Mucosa of descending colon (tissue), 3 donors: Measurements from ENCODE around the gene IQGAP2. TPM values are rescaled to one million over a fixed set of nuclear protein-coding genes. Genes with fewer than 3 reads are reported as not detected.

Source experiments
- ATAC-seq: fragments of 200-7000 bp; cut with Tn5 transposase; one replicate; pipeline ENCODE4 v1.9.1; 2020; ENCODE audit warnings: mild to moderate bottlenecking, moderate library complexity
- DNase-seq, 3 donors: peaks; one replicate each; pipeline ENCODE4 v3.0.0-alpha.2; 2020
- H3K36me3 ChIP-seq: fragments of 200-600 bp; one replicate; pipeline ENCODE4 v1.8.0; 2021; ENCODE audit warnings: low read depth, mild to moderate bottlenecking
- H3K4me1 ChIP-seq: fragments of 200-600 bp; one replicate; pipeline ENCODE4 v1.8.0; 2021; ENCODE audit warnings: low read depth, mild to moderate bottlenecking
- H3K4me3 ChIP-seq: fragments of 200-600 bp; one replicate; pipeline ENCODE4 v1.8.0; 2021; ENCODE audit warnings: mild to moderate bottlenecking
- H3K9me3 ChIP-seq: fragments of 200-600 bp; one replicate; pipeline ENCODE4 v1.8.0; 2021; ENCODE audit warnings: mild to moderate bottlenecking
- intact Hi-C, 2 donors: fragments of 100-400 bp; cut with DNase I in 1 of 2; cut with micrococcal nuclease in 1 of 2; formaldehyde crosslinking; loops; one replicate each; pipeline versions ENCODE4 v1.11.0 to v1.11.1; 2022; cut with DNase I, micrococcal nuclease
- total RNA-seq, 3 donors: library from RNA; stranded (reverse); fragmentation: NEBNext Ultra II Directional in 2 of 3; extraction: Animal tissue kit (Norgen Biotek cat#: 25700) in 2 of 3; gene quantifications; one replicate each; pipeline versions ENCODE4 v1.2.1 to v1.2.4, GENCODE V29; 2021 to 2023
- TF ChIP-seq, protein P1 (sequence below): fragments of 200-600 bp; IDR thresholded peaks from one replicate; pipeline ENCODE4 v1.8.0; 2022; ENCODE audit warnings: antibody characterized with exemption, mild to moderate bottlenecking
- donor health status: DM: no; HTN: no; CAD: no; lungs with moderate emphysema.
- donor health status: DM: no; HTN: no; CAD: no.
- donor health status: DM: no; HTN: yes; CAD: no.

IQGAP2 gene
- total RNA-seq, 3 donors from 2014 or later = 59.7 to 159 (median 84.8) TPM

DNA sequence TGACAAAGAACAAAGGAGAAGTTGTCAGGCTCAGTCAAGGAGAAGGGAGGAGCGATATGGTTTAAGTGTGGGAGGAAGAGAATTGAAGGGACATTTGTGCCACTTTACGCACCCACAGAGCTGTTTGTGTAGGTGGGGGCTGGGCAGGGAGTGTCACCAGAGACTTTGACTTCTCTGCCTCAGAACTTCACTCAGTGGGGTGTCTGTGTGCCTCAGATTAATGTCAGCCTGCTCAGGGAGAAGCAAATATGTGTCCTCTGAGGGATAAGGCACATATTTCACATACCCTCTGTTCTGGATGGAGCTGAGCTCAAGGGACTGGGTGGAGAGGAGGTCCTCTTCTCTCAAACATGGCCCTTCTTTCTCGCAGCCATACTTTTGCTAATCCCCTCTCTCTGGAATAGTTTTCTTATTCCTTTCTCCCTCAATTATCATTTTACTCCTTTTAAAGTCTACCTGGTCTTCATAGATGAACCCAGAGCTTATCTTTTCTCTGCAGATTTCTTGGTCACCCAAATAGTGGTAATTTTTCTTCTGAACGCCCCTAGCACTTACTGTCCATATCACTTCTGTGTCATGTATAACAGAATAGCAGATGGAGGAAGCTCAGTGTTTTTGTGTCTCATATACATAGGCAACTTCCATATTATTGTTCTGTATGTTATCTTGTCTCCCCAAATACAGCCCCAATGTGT is 77.0 kb downstream of the IQGAP2 start:
- DNase-seq (peak; percentile 73 to 91 (median 83)), ATAC-seq (peak; percentile 59)
- Histone ChIP-seq H3K4me3 (no peak overlapping the region), H3K4me1 (peaks cover 67% of the 10 kb centered on the region), H3K36me3 (no peaks in the 10 kb centered on the region), H3K9me3 (no peaks in the 10 kb centered on the region)
- TF ChIP-seq, protein P1, sequence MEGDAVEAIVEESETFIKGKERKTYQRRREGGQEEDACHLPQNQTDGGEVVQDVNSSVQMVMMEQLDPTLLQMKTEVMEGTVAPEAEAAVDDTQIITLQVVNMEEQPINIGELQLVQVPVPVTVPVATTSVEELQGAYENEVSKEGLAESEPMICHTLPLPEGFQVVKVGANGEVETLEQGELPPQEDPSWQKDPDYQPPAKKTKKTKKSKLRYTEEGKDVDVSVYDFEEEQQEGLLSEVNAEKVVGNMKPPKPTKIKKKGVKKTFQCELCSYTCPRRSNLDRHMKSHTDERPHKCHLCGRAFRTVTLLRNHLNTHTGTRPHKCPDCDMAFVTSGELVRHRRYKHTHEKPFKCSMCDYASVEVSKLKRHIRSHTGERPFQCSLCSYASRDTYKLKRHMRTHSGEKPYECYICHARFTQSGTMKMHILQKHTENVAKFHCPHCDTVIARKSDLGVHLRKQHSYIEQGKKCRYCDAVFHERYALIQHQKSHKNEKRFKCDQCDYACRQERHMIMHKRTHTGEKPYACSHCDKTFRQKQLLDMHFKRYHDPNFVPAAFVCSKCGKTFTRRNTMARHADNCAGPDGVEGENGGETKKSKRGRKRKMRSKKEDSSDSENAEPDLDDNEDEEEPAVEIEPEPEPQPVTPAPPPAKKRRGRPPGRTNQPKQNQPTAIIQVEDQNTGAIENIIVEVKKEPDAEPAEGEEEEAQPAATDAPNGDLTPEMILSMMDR = no peak
- intact Hi-C loops = no loop called here

DNA sequence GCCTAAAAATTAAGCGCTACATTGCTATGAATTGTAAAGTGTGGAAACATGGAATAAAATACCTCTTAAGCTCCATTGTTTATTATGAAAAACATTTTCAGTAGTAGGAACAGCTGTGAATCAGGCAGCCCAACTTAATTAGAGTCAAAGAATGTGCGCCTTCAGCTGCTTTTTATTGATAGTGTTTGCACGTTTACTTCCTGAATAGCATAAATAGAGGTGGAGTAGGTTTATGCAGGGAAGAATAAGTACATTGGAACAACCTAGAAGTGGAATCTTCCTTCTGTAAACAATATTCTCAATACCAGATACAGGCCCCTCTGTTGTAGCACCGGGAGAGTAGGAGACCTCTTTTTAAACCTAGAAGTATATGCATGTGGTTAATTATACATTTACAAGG is 79.9 kb downstream of the IQGAP2 start:
- Histone ChIP-seq H3K4me1 (peaks cover 47% of the 10 kb centered on the region), H3K36me3 (no peaks in the 10 kb centered on the region), H3K9me3 (no peaks in the 10 kb centered on the region), H3K4me3 (no peak overlapping the region)
- intact Hi-C loops = no loop called here
- TF ChIP-seq, protein P1 = no peak
- ATAC-seq = peak; percentile 27
- peak in 1 of 3 donors; percentile 35 for DNase-seq

DNA sequence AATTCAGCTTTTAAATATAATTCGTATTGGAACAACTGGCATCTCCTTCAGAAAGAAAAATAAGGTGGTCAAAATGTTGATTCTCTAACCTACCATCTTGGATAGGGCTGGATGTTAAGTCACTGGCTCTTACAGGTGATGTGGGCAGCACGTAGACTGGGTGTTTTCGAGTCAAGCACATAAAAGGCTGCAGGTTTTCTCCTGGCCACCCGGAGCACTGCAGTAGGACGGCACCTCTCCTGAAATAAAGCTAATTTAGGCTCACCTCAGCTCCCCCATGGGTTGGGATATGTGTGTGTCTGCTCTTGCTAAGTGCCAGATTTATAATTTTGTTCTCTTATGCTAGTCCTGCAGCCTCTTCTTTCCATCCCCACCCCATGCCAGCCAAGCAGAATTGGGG is 80.3 kb downstream of the IQGAP2 start:
- intact Hi-C loops = no loop called here

DNA sequence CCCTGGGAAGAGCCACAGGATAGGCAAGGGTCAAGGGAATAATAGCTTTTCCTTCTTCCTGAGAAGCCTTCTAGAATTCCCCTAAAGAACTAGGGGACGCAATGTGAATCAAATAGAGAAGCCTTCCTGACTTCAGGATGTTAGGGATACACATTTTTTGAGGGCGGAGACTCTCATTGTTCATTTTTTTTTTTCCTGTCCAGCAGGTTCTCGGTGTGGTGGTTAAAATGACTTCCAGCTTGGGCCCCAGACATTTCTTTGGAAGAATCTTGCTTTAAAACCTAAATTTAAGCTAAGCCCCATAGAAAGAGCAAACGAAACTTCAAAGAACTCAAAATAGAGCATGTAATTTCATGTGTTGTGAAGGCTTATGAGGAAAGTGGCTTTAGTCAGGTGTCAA is 80.8 kb downstream of the IQGAP2 start:
- no peak overlapping the region for H3K4me3 ChIP-seq
- ATAC-seq (no peak), DNase-seq (no peak)
- peaks cover 46% of the 10 kb centered on the region for H3K4me1 ChIP-seq
- intact Hi-C loops = no loop called here
- TF ChIP-seq, protein P1 = no peak
- H3K36me3 ChIP-seq = no peaks in the 10 kb centered on the region
- no peaks in the 10 kb centered on the region for H3K9me3 ChIP-seq

More for the DNA sequence above, 80.3 kb downstream of the IQGAP2 start:
- ATAC-seq (no peak), DNase-seq (peak in 1 of 3 donors; percentile 16)
- TF ChIP-seq, protein P1 = no peak
- Histone ChIP-seq H3K9me3 (no peaks in the 10 kb centered on the region), H3K4me3 (no peak overlapping the region), H3K4me1 (peaks cover 46% of the 10 kb centered on the region), H3K36me3 (no peaks in the 10 kb centered on the region)

DNA sequence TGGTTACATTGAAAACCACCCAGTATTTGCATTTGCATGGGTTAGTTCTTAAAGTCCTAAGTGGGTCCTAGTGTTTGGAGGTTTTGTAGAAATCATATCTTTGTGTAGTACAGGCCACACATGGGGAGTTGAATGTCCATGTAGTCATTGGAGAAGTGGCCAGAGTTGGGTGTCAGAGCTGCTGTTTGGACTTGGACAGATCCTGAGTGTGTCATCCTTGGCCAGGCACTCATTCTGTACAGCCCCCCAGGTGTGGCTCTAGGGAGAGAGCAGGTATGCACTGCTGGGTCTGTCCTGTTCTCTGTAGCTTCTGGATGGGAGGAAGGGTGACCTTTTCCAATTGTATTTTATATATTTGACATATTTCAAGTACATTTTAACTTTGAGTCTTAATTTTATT is 82.4 kb downstream of the IQGAP2 start:
- no peaks in the 10 kb centered on the region for H3K9me3 ChIP-seq
- no peak overlapping the region for H3K4me3 ChIP-seq
- intact Hi-C loops = no loop called here
- DNase-seq (no peak), ATAC-seq (no peak)
- peaks cover 35% of the 10 kb centered on the region for H3K4me1 ChIP-seq
- no peaks in the 10 kb centered on the region for H3K36me3 ChIP-seq
- TF ChIP-seq, protein P1 = no peak
